GM12801 (cell line): ENCODE results near the gene P2RY1.

Experiments used
- CTCF ChIP-seq: IDR thresholded peaks from one replicate; pipeline ENCODE4 v1.5.1; 2011; ENCODE audit warnings: control low read depth; ENCODE audit not compliant: insufficient read length; ENCODE audit errors: extremely low read depth

The P2RY1 gene

GRCh38 chr3:152858170-152858800, 23.4 kb downstream of the P2RY1 start:
- TF ChIP-seq CTCF, result no peak

GRCh38 chr3:152860736-152861135, 25.8 kb downstream of the P2RY1 start:
- no peak for TF ChIP-seq CTCF

DNA sequence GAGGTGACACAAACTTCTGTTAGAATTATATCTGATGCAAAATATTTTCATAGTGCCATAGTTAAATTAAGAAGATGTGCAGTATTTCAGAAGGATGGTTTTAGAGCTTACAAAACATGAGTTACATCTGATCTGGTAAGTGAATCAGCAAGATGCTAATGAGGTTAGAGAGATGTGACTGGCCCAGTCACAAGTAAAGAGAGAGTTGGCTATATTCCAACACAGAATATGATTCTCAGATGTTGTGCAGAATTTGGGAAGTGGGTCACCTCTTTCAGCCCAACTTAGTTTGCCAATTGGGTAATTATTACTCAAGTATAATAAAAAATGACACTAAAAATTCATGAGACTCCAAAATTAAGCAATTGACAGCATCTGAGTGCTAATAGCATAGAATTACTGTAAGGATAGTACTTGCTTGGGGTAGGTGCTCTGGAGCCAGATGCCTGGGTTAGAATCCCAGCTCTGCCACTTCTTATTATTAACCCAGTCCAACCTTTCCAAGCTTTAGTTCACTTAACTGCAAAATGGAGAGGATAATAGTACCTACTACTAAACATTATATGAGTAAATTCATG, 30.8 kb downstream of the P2RY1 start:
- no peak for TF ChIP-seq CTCF

- TF ChIP-seq CTCF, result no peak
These were observed 35.1 kb downstream of the P2RY1 start for GRCh38 chr3:152870027-152870426.

DNA sequence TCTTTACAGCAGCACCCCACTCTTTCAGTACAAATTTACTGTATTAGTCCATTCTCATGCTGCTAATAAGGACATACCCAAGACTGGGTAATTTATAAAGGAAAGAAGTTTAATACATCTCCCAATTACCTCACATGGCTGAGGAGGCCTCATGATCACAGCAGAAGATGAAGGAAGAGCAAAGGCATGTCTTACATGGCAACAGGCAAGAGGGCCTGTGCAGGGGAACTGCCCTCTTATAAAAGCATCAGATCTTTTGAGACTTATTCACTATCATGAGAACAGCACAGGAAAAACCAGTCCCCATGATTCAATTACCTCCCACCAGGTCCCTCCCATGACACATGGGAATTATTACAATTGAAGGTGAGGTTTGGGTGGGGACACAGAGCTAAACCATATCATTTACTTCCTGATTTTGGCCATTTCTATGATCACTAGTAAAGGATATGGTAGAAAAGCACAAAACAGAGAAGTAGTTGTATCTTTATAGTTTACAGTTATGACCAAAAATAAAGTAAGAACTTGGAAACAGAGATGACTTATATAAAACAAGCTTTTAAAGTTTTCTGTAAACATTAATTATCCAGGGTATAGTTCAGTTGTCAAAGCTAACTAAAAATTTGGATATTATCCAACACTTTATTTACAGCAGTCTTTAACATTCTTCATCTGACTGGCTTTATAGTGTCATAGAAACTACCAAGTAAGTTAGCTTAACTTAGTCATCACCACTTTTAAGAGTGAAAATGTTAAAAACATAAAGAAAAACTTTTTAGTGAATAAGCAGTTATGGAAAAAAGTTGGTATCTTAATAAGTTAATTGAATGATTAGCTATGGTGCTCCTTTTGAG, 40.2 kb downstream of the P2RY1 start:
- no peak for TF ChIP-seq CTCF

DNA sequence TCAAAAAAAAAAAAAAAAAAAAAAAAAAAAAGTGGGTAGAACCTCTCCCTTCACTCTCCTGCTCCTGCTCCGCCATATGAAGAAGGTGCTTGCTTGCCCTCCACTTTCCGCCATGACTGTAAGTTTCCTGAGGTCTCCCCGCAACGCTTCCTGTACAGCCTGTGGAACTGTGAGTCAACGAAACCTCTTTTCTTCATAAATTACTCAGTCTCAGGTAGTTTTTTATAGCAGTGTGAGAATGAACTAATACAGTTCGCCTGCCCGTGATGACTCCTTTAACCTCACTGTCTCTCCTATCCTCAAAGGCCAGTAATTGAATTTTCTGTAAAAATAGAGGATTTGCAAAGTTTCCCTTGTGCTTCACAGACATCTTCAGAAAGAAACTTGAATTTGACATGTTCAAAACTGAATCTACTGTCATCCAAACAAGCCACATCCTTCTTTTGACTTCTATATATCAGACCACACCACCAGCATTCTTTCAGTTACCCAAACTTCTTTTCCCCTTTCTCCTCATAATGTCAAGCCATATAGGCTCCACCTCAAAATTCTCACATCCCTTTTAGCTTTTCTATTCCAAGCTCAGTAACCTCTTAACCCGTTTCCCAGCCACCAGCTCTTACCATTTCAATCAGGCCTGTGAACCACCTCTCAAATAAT, 44.3 kb downstream of the P2RY1 start:
- no peak for TF ChIP-seq CTCF

- TF ChIP-seq CTCF, result no peak
These were observed 44.9 kb downstream of the P2RY1 start for GRCh38 chr3:152879790-152880174.
